ENCODE measurements around the gene TCF12. TPM values are rescaled to one million over a fixed set of nuclear protein-coding genes. Genes with fewer than 3 reads are reported as not detected.

The TCF12 gene
- total RNA-seq, 1 donor from 2014 or later: 149 TPM

GRCh38 chr15:57079446-57079845 lies 161.0 kb downstream of the TCF12 start:
- no peaks in the 10 kb centered on the region for H3K27me3 Mint-ChIP-seq (ENCODE audit: insufficient read depth, low read depth)
- no peak overlapping the region for H2AFZ ChIP-seq (replicated peaks)
- H3K36me3 ChIP-seq: no peaks in the 10 kb centered on the region
- H3K9ac ChIP-seq: no peak overlapping the region
- DNase-seq (ENCODE audit: low spot score): peak; percentile 21
- H3K4me2 ChIP-seq: peak overlapping the region; percentile 70
- no peak overlapping the region for H3K4me3 ChIP-seq
- H3K9me3 ChIP-seq (ENCODE audit: low read depth): no peaks in the 10 kb centered on the region
- peaks cover 28% of the 10 kb centered on the region for H3F3A ChIP-seq (ENCODE audit: low read depth)
- peaks cover 52% of the 10 kb centered on the region for H4K20me1 ChIP-seq (ENCODE audit: low read depth)
- no peaks in the 10 kb centered on the region for H3K36me3 Mint-ChIP-seq
- H3K4me1 ChIP-seq: peaks cover 44% of the 10 kb centered on the region
- H3K4me1 Mint-ChIP-seq: peaks cover 18% of the 10 kb centered on the region
- no peaks in the 10 kb centered on the region for H3K9me3 Mint-ChIP-seq
- H3K27ac Mint-ChIP-seq: peak overlapping the region; percentile 1
- no peak overlapping the region for H3K4me3 Mint-ChIP-seq
- H3K27me3 ChIP-seq: no peaks in the 10 kb centered on the region
- TF ChIP-seq EZH2 (IDR thresholded peaks at IDR 0.05) (no peak), CTCF (IDR thresholded peaks at IDR 0.05) (peak; percentile 26)
- peak overlapping the region; percentile 57 for H3K27ac ChIP-seq
- peaks cover 98% of the 10 kb centered on the region for H3K79me2 ChIP-seq (ENCODE audit: low read depth)

- no peak overlapping the region for H2AFZ ChIP-seq (replicated peaks)
- H3F3A ChIP-seq (ENCODE audit: low read depth): peaks cover 28% of the 10 kb centered on the region
- H3K27ac ChIP-seq: peak overlapping the region; percentile 57
- Mint-ChIP-seq H3K27ac (peak overlapping the region; percentile 14), H3K9me3 (no peaks in the 10 kb centered on the region), H3K36me3 (no peaks in the 10 kb centered on the region), H3K4me3 (no peak overlapping the region), H3K4me1 (peaks cover 18% of the 10 kb centered on the region), H3K27me3 (ENCODE audit: insufficient read depth, low read depth) (no peaks in the 10 kb centered on the region)
- H3K9me3 ChIP-seq (ENCODE audit: low read depth): no peaks in the 10 kb centered on the region
- peaks cover 50% of the 10 kb centered on the region for H4K20me1 ChIP-seq (ENCODE audit: low read depth)
- TF ChIP-seq CTCF (IDR thresholded peaks at IDR 0.05) (peak; percentile 38), EZH2 (IDR thresholded peaks at IDR 0.05) (no peak)
- H3K4me2 ChIP-seq: peak overlapping the region; percentile 70
- no peak overlapping the region for H3K9ac ChIP-seq
- no peaks in the 10 kb centered on the region for H3K36me3 ChIP-seq
- peaks cover 98% of the 10 kb centered on the region for H3K79me2 ChIP-seq (ENCODE audit: low read depth)
- H3K4me1 ChIP-seq: peaks cover 47% of the 10 kb centered on the region
- peak overlapping the region; percentile 23 for H3K4me3 ChIP-seq
- H3K27me3 ChIP-seq: no peaks in the 10 kb centered on the region
- peak; percentile 71 for DNase-seq (ENCODE audit: low spot score)
These were observed 161.6 kb downstream of the TCF12 start for GRCh38 chr15:57079931-57080620.

- H3K27ac ChIP-seq: no peak overlapping the region
- H3K4me1 ChIP-seq: peaks cover 53% of the 10 kb centered on the region
- Mint-ChIP-seq H3K4me1 (peaks cover 19% of the 10 kb centered on the region), H3K36me3 (no peaks in the 10 kb centered on the region), H3K27me3 (ENCODE audit: insufficient read depth, low read depth) (no peaks in the 10 kb centered on the region), H3K9me3 (no peaks in the 10 kb centered on the region), H3K27ac (no peak overlapping the region), H3K4me3 (no peak overlapping the region)
- H3K4me3 ChIP-seq: no peak overlapping the region
- H3K9ac ChIP-seq: no peak overlapping the region
- H3K4me2 ChIP-seq: no peak overlapping the region
- peaks cover 54% of the 10 kb centered on the region for H4K20me1 ChIP-seq (ENCODE audit: low read depth)
- DNase-seq (ENCODE audit: low spot score): no peak
- H3F3A ChIP-seq (ENCODE audit: low read depth): peaks cover 28% of the 10 kb centered on the region
- no peaks in the 10 kb centered on the region for H3K36me3 ChIP-seq
- TF ChIP-seq EZH2phosphoT487 (IDR thresholded peaks at IDR 0.05) (no peak), CTCF (IDR thresholded peaks at IDR 0.05) (no peak), EZH2 (IDR thresholded peaks at IDR 0.05) (no peak)
- H3K9me3 ChIP-seq (ENCODE audit: low read depth): no peaks in the 10 kb centered on the region
- H3K79me2 ChIP-seq (ENCODE audit: low read depth): peaks cover 97% of the 10 kb centered on the region
- no peaks in the 10 kb centered on the region for H3K27me3 ChIP-seq
- H2AFZ ChIP-seq (replicated peaks): no peak overlapping the region
These were observed 163.7 kb downstream of the TCF12 start for GRCh38 chr15:57082054-57082728.
